ENCODE results near the gene AMDHD1. TPM values are rescaled to one million over a fixed set of nuclear protein-coding genes. Genes with fewer than 3 reads are reported as not detected.
"Not testable (repeated sequence)": the region's sequence is repeated elsewhere in the genome, so short reads cannot be mapped to it uniquely, and the experiment has no call there.

AMDHD1 gene
- total RNA-seq, 1 donor from 2014 or later: not detected

- DNase-seq (ENCODE audit: low spot score in 2 of 2, unreplicated experiment in 2 of 2): no peak
- no peak for TF ChIP-seq CTCF (IDR thresholded peaks at IDR 0.05; ENCODE audit: unreplicated experiment)
These were observed 20.0 kb downstream of the AMDHD1 start for GRCh38 chr12:95963096-95963495.

GRCh38 chr12:95966287-95966870 is 23.2 kb downstream of the AMDHD1 start:
- Mint-ChIP-seq H3K27me3 (ENCODE audit: low read depth) (peaks cover 2% of the 10 kb centered on the region), H3K4me1 (peaks cover 11% of the 10 kb centered on the region), H3K36me3 (no peaks in the 10 kb centered on the region), H3K9me3 (no peaks in the 10 kb centered on the region), H3K4me3 (no peak overlapping the region), H3K27ac (no peak overlapping the region)
- DNase-seq (ENCODE audit: low spot score in 2 of 2, unreplicated experiment in 2 of 2): no peak
- no peak for TF ChIP-seq CTCF (IDR thresholded peaks at IDR 0.05; ENCODE audit: unreplicated experiment)

More at GRCh38 chr12:95963096-95963495, 20.0 kb downstream of the AMDHD1 start:
- H3K9me3 Mint-ChIP-seq: no peaks in the 10 kb centered on the region
- peaks cover 4% of the 10 kb centered on the region for H3K4me1 Mint-ChIP-seq
- H3K27ac Mint-ChIP-seq: no peak overlapping the region
- no peak overlapping the region for H3K4me3 Mint-ChIP-seq
- no peaks in the 10 kb centered on the region for H3K36me3 Mint-ChIP-seq
- peaks cover 2% of the 10 kb centered on the region for H3K27me3 Mint-ChIP-seq (ENCODE audit: low read depth)

- peaks cover 11% of the 10 kb centered on the region for H3K4me1 Mint-ChIP-seq
- H3K27me3 Mint-ChIP-seq (ENCODE audit: low read depth): no peaks in the 10 kb centered on the region
- H3K36me3 Mint-ChIP-seq: no peaks in the 10 kb centered on the region
- DNase-seq (ENCODE audit: low spot score in 2 of 2, unreplicated experiment in 2 of 2): no peak
- H3K4me3 Mint-ChIP-seq: no peak overlapping the region
- no peak overlapping the region for H3K27ac Mint-ChIP-seq
- no peaks in the 10 kb centered on the region for H3K9me3 Mint-ChIP-seq
- TF ChIP-seq CTCF (IDR thresholded peaks at IDR 0.05; ENCODE audit: unreplicated experiment): no peak
These were observed 24.2 kb downstream of the AMDHD1 start for GRCh38 chr12:95967301-95967700.

GRCh38 chr12:95969116-95969515 is 26.0 kb downstream of the AMDHD1 start:
- not testable (repeated sequence) for H3K9me3 Mint-ChIP-seq; H3K27ac Mint-ChIP-seq; H3K36me3 Mint-ChIP-seq; DNase-seq (ENCODE audit: low spot score in 2 of 2, unreplicated experiment in 2 of 2); H3K4me3 Mint-ChIP-seq; H3K27me3 Mint-ChIP-seq (ENCODE audit: low read depth)
- H3K4me1 Mint-ChIP-seq: peaks cover 11% of the 10 kb centered on the region

DNA sequence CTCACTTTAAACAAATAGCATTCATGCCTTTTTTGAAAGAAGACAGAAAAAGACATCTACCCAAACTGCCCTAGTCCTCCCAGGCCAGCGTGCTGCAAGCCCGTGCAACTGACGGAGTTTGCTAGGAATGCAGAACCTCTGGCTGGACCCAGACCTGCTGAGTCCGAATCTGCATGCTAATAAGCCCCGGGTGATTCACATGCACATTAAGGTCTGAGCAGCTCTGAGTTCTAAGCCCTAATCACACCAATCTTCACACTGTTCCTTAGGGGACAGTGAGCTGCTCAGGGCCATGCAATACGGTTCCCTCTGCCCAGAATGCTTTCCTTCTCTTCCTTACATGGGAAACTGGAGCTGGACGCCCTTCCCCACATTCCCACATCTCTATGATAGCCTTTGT is 27.8 kb downstream of the AMDHD1 start:
- no peak for DNase-seq (ENCODE audit: low spot score in 2 of 2, unreplicated experiment in 2 of 2)

More for the DNA sequence above, 27.8 kb downstream of the AMDHD1 start:
- Mint-ChIP-seq H3K36me3 (no peaks in the 10 kb centered on the region), H3K9me3 (no peaks in the 10 kb centered on the region), H3K4me1 (peaks cover 11% of the 10 kb centered on the region), H3K27me3 (ENCODE audit: low read depth) (no peaks in the 10 kb centered on the region), H3K27ac (no peak overlapping the region), H3K4me3 (no peak overlapping the region)
- TF ChIP-seq CTCF (IDR thresholded peaks at IDR 0.05; ENCODE audit: unreplicated experiment): no peak

Measured in mesothelial cell of epicardium (in vitro differentiated cells).